Tibial nerve (tissue), 3 donors: Measurements from ENCODE around the gene DTYMK.

Experiments
- CTCF ChIP-seq, 5 experiments: fragments of 200-600 bp in 3 of 5; fragments of 450-650 bp in 2 of 5; sonication (generic) in 3 of 5; IDR thresholded peaks; one replicate each; pipeline ENCODE4 v1.5.1; 2016 to 2019; ENCODE audit warnings: antibody characterized with exemption in 5 of 5, mild to moderate bottlenecking in 3 of 5, moderate library complexity in 2 of 5
- POLR2A ChIP-seq, 2 donors: fragments of 450-650 bp; IDR thresholded peaks; one replicate each; pipeline ENCODE4 v1.6.1; 2017; ENCODE audit warnings: antibody characterized with exemption in 2 of 2, mild to moderate bottlenecking in 2 of 2, moderate library complexity in 2 of 2

- TF ChIP-seq CTCF (IDR thresholded peaks at IDR 0.05) (no peak), POLR2A (IDR thresholded peaks at IDR 0.05) (no peak)
Measured at GRCh38 chr2:241689306-241689705, 2.7 kb upstream of the DTYMK start.
